Activated T-cell treated with anti-CD3 and anti-CD28 coated beads, Interleukin-2, amount 50 U/mL, for 24 hours (primary cell): ENCODE measurements around the gene TEP1.
"Not testable (repeated sequence)": the region's sequence is repeated elsewhere in the genome, so short reads cannot be mapped to it uniquely, and the experiment has no call there.

Experiments
- DNase-seq: peaks from one replicate; pipeline ENCODE4 v3.0.0-alpha.2; 2020
- H3K27ac Mint-ChIP-seq: 2 replicates; pipeline ENCODE4 v1.8.0; 2020; ENCODE audit warnings: mild to moderate bottlenecking, mixed read lengths
- H3K27me3 Mint-ChIP-seq: 2 replicates; pipeline ENCODE4 v1.8.0; 2020; ENCODE audit warnings: mixed read lengths
- H3K36me3 Mint-ChIP-seq: 2 replicates; pipeline ENCODE4 v1.8.0; 2020; ENCODE audit warnings: low read depth, mixed read lengths
- H3K4me1 Mint-ChIP-seq: 2 replicates; pipeline ENCODE4 v1.8.0; 2020; ENCODE audit warnings: low read depth, mixed read lengths
- H3K4me3 Mint-ChIP-seq: 2 replicates; pipeline ENCODE4 v1.8.0; 2020; ENCODE audit warnings: mild to moderate bottlenecking, moderate library complexity, mixed read lengths
- H3K9me3 Mint-ChIP-seq: 2 replicates; pipeline ENCODE4 v1.8.0; 2020; ENCODE audit warnings: mixed read lengths

Gene TEP1

GRCh38 chr14:20350282-20350681, 63.0 kb downstream of the TEP1 start:
- Mint-ChIP-seq H3K36me3 (peaks cover 94% of the 10 kb centered on the region), H3K27ac (peak overlapping the region; percentile 5), H3K27me3 (no peaks in the 10 kb centered on the region), H3K9me3 (no peaks in the 10 kb centered on the region), H3K4me3 (no peak overlapping the region), H3K4me1 (peaks cover 10% of the 10 kb centered on the region)
- no peak for DNase-seq

GRCh38 chr14:20347747-20348146, 65.6 kb downstream of the TEP1 start:
- H3K9me3 Mint-ChIP-seq = no peaks in the 10 kb centered on the region
- H3K4me3 Mint-ChIP-seq = no peak overlapping the region
- H3K27ac Mint-ChIP-seq = no peak overlapping the region
- no peak for DNase-seq
- H3K27me3 Mint-ChIP-seq = no peaks in the 10 kb centered on the region
- peaks cover 22% of the 10 kb centered on the region for H3K4me1 Mint-ChIP-seq
- H3K36me3 Mint-ChIP-seq = peaks cover 84% of the 10 kb centered on the region

- H3K9me3 Mint-ChIP-seq = no peaks in the 10 kb centered on the region
- peak overlapping the region; percentile 2 for H3K27ac Mint-ChIP-seq
- no peaks in the 10 kb centered on the region for H3K27me3 Mint-ChIP-seq
- no peak for DNase-seq
- H3K36me3 Mint-ChIP-seq = peaks cover 74% of the 10 kb centered on the region
- H3K4me1 Mint-ChIP-seq = peaks cover 22% of the 10 kb centered on the region
- H3K4me3 Mint-ChIP-seq = no peak overlapping the region
Measured at GRCh38 chr14:20346713-20347112, 66.6 kb downstream of the TEP1 start.

DNA sequence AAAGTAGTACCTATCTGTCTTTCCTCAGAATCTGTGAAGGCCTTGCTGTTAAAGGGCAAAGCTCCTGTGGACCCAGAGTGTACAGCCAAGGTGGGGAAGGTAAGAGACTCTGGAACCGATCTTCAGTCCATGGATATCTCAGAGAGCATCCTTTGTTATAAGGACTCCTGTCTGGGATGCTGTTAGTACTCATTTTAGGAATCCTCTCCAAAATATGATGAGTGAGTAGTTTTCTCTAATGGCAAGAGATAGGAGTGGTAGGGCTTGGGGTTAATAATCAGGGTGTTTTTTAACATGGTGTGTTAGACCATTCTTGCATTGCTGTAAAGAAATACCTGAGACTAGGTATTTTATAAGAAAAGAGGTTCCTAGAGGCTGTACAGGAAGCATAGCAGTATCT, 67.9 kb downstream of the TEP1 start:
- no peak for DNase-seq
- H3K4me3 Mint-ChIP-seq = no peak overlapping the region
- H3K27ac Mint-ChIP-seq = peak overlapping the region; percentile 39
- peaks cover 61% of the 10 kb centered on the region for H3K36me3 Mint-ChIP-seq
- H3K4me1 Mint-ChIP-seq = peaks cover 20% of the 10 kb centered on the region
- H3K9me3 Mint-ChIP-seq = no peaks in the 10 kb centered on the region
- H3K27me3 Mint-ChIP-seq = no peaks in the 10 kb centered on the region

GRCh38 chr14:20343862-20344220, 69.5 kb downstream of the TEP1 start:
- peaks cover 18% of the 10 kb centered on the region for H3K4me1 Mint-ChIP-seq
- peak overlapping the region; percentile 91 for H3K4me3 Mint-ChIP-seq
- H3K27me3 Mint-ChIP-seq = no peaks in the 10 kb centered on the region
- peak overlapping the region; percentile 96 for H3K27ac Mint-ChIP-seq
- DNase-seq = no peak
- H3K9me3 Mint-ChIP-seq = no peaks in the 10 kb centered on the region
- peaks cover 47% of the 10 kb centered on the region for H3K36me3 Mint-ChIP-seq

DNA sequence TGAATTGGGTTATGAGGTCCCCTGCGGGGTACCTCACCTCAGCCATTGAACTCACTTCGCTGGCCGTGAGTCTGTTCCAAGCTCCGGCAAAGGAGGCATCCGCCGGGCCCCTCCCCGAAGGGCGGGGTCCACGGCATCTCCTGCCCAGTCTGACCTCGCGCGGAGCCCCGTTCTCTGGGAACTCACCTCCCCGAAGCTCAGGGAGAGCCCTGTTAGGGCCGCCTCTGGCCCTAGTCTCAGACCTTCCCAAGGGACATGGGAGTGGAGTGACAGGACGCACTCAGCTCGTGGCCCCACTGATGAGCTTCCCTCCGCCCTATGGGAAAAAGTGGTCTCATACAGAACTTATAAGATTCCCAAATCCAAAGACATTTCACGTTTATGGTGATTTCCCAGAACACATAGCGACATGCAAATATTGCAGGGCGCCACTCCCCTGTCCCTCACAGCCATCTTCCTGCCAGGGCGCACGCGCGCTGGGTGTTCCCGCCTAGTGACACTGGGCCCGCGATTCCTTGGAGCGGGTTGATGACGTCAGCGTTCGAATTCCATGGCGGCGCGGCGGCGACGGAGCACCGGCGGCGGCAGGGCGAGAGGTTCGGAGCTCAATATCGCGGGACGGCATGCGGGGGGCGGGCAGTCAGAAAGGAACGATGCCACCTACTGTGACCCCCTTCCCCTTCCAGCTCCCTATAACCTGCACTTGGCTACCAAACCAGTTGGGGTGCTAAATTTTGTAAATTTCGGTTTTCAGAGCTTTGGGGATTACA, 70.0 kb downstream of the TEP1 start, which contains the start of gene PARP2:
Gene PARP2, plus strand, starts transcription at position 544 of the 770 bp plus-strand sequence. Its CDS starts 7 bp downstream, at position 551.
- DNase-seq = peak; percentile 95
- no peaks in the 10 kb centered on the region for H3K27me3 Mint-ChIP-seq
- H3K4me3 Mint-ChIP-seq = peak within 1 kb of the TSS; percentile 91
- peaks cover 18% of the 10 kb centered on the region for H3K4me1 Mint-ChIP-seq
- H3K9me3 Mint-ChIP-seq = no peaks in the 10 kb centered on the region
- peaks cover 41% of the 10 kb centered on the region for H3K36me3 Mint-ChIP-seq
- H3K27ac Mint-ChIP-seq = peak within 1 kb of the TSS; percentile 96

- Mint-ChIP-seq H3K27ac (no peak overlapping the region), H3K9me3 (no peaks in the 10 kb centered on the region), H3K4me3 (peak overlapping the region; percentile 91), H3K36me3 (peaks cover 29% of the 10 kb centered on the region), H3K27me3 (no peaks in the 10 kb centered on the region), H3K4me1 (peaks cover 18% of the 10 kb centered on the region)
- no peak for DNase-seq
Measured at GRCh38 chr14:20341646-20342045, 71.7 kb downstream of the TEP1 start.

- H3K36me3 Mint-ChIP-seq = peaks cover 23% of the 10 kb centered on the region
- H3K27ac Mint-ChIP-seq, DNase-seq, H3K27me3 Mint-ChIP-seq, H3K9me3 Mint-ChIP-seq: not testable (repeated sequence)
- H3K4me1 Mint-ChIP-seq = peaks cover 18% of the 10 kb centered on the region
- H3K4me3 Mint-ChIP-seq = peak overlapping the region; percentile 20
Measured at GRCh38 chr14:20341032-20341431, 72.3 kb downstream of the TEP1 start.

DNA sequence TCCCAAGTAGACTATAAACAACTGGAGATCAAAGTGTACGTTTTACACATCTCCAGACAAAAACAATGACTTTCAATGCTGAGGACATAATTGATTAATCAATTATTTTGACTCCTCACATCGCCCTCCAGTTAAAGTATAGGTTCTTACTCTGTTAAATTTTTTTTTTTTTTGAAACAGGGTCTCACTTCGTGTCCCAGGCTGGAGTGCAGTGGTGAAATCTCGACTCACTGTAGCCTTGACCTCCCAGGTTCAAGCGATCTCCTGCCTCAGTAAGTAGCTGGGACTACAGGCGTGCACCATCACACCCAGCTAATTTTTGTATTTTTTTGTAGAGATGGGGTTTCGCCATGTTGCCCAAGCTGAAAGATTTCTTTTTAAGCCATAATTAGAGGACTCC, 79.3 kb downstream of the TEP1 start:
- H3K4me3 Mint-ChIP-seq = peak overlapping the region; percentile 96
- peaks cover 42% of the 10 kb centered on the region for H3K4me1 Mint-ChIP-seq
- DNase-seq = no peak
- H3K36me3 Mint-ChIP-seq = peaks cover 37% of the 10 kb centered on the region
- H3K27ac Mint-ChIP-seq = no peak overlapping the region
- no peaks in the 10 kb centered on the region for H3K27me3 Mint-ChIP-seq
- H3K9me3 Mint-ChIP-seq = no peaks in the 10 kb centered on the region

GRCh38 chr14:20333494-20333841, 79.8 kb downstream of the TEP1 start:
- H3K4me3 Mint-ChIP-seq = peak overlapping the region; percentile 96
- H3K27ac Mint-ChIP-seq = peak overlapping the region; percentile 97

GRCh38 chr14:20332788-20333493, 80.4 kb downstream of the TEP1 start, which contains the start of gene CCNB1IP1:
Gene CCNB1IP1, minus strand, starts transcription at chr14:20333279. Its CDS starts 16,756 bp downstream, at chr14:20316523.
- Mint-ChIP-seq H3K27ac (peak within 1 kb of the TSS; percentile 97), H3K9me3 (no peaks in the 10 kb centered on the region), H3K27me3 (no peaks in the 10 kb centered on the region), H3K36me3 (peaks cover 47% of the 10 kb centered on the region), H3K4me1 (peaks cover 51% of the 10 kb centered on the region), H3K4me3 (peak within 1 kb of the TSS; percentile 96)
- peak; percentile 52 for DNase-seq

More at GRCh38 chr14:20333494-20333841, 79.8 kb downstream of the TEP1 start:
- Mint-ChIP-seq H3K9me3 (no peaks in the 10 kb centered on the region), H3K36me3 (peaks cover 43% of the 10 kb centered on the region), H3K4me1 (peaks cover 47% of the 10 kb centered on the region), H3K27me3 (no peaks in the 10 kb centered on the region)
- DNase-seq = no peak

DNA sequence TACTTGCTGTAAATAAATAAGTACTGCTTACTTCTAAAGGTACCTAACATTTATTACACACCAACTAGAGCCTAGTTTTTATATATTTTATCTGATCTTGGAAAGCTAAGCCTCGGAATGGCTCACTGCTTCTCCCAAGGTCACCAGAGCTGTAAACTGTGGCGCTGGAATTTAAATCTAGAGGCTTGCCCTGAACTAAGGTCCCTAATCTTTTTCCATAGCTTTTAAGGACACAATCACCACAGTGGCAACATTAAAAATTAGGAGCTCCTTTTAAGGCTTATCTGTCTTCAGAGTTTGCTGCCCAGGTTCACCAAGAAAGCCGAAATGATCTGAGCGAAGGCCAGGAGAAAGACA, 80.9 kb downstream of the TEP1 start:
- peaks cover 53% of the 10 kb centered on the region for H3K36me3 Mint-ChIP-seq
- no peaks in the 10 kb centered on the region for H3K27me3 Mint-ChIP-seq
- H3K9me3 Mint-ChIP-seq = no peaks in the 10 kb centered on the region
- no peak for DNase-seq
- H3K4me1 Mint-ChIP-seq = peaks cover 56% of the 10 kb centered on the region
- H3K4me3 Mint-ChIP-seq = peak overlapping the region; percentile 96
- H3K27ac Mint-ChIP-seq = peak overlapping the region; percentile 97

- H3K4me3 Mint-ChIP-seq = peak overlapping the region; percentile 96
- peak overlapping the region; percentile 77 for H3K27ac Mint-ChIP-seq
- peaks cover 61% of the 10 kb centered on the region for H3K4me1 Mint-ChIP-seq
Measured at GRCh38 chr14:20331053-20331613, 82.2 kb downstream of the TEP1 start.

GRCh38 chr14:20329355-20329754, 83.9 kb downstream of the TEP1 start:
- Mint-ChIP-seq H3K27ac (no peak overlapping the region), H3K36me3 (peaks cover 79% of the 10 kb centered on the region), H3K4me3 (no peak overlapping the region), H3K9me3 (no peaks in the 10 kb centered on the region), H3K27me3 (no peaks in the 10 kb centered on the region), H3K4me1 (peaks cover 56% of the 10 kb centered on the region)
- DNase-seq = no peak

More at GRCh38 chr14:20331053-20331613, 82.2 kb downstream of the TEP1 start:
- Mint-ChIP-seq H3K9me3 (no peaks in the 10 kb centered on the region), H3K36me3 (peaks cover 65% of the 10 kb centered on the region), H3K27me3 (no peaks in the 10 kb centered on the region)
- DNase-seq = no peak

- Mint-ChIP-seq H3K9me3 (no peaks in the 10 kb centered on the region), H3K36me3 (peaks cover 86% of the 10 kb centered on the region), H3K27ac (peak overlapping the region; percentile 63), H3K4me1 (peaks cover 51% of the 10 kb centered on the region), H3K4me3 (no peak overlapping the region), H3K27me3 (no peaks in the 10 kb centered on the region)
- no peak for DNase-seq
Measured at GRCh38 chr14:20328705-20329104, 84.6 kb downstream of the TEP1 start.
